ENCODE data around the gene KAT5. TPM values are rescaled to one million over a fixed set of nuclear protein-coding genes. Genes with fewer than 3 reads are reported as not detected.

Gene KAT5
- total and polyA plus RNA-seq, 12 donors: 52.0 to 199 (median 66.8) TPM

DNA sequence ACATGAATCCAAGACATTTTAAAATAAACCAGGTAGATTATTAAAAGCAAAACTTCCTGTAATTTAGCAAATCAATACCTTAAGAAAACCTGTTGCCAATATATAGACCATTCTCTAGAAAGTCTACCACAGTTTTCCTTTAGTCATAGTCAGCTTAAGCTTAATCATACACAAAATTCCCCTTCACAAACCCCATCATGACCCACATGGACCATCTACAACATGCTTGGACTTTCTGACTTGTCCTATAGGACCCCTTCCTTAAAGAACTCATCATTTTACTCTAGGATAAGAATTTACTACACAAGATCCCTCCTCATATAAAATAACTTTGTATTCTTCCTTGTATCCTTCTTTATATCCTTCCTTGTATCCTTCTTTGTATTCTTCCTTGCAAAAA lies 24.8 kb downstream of the KAT5 start:
- intact Hi-C loops (cut with DNase I): no loop called here
- Histone ChIP-seq H3K27ac (no peak overlapping the region), H3K4me1 (replicated peaks in 1 of 2) (no peaks in the 10 kb centered on the region)

GRCh38 chr11:65739022-65739421 lies 27.0 kb downstream of the KAT5 start:
- intact Hi-C loops (cut with DNase I): no loop called here
- no peak for DNase-seq
- no peak overlapping the region for H3K4me3 ChIP-seq
- 78 to 89% (median 83%) methylated on average over 2 of the region's 2 CpGs for WGBS, 4 donors
- no peaks in the 10 kb centered on the region for H3K4me1 ChIP-seq (replicated peaks in 1 of 2)
- H3K36me3 ChIP-seq (replicated peaks in 1 of 2): no peaks in the 10 kb centered on the region
- TF ChIP-seq POLR2A (IDR thresholded peaks at IDR 0.05) (no peak), CTCF (IDR thresholded peaks at IDR 0.05) (no peak)
- H3K9me3 ChIP-seq (replicated peaks in 1 of 3): no peaks in the 10 kb centered on the region
- H3K27me3 ChIP-seq: no peaks in the 10 kb centered on the region
- no peak overlapping the region for H3K27ac ChIP-seq

More for the DNA sequence above, 24.8 kb downstream of the KAT5 start:
- H3K4me3 ChIP-seq: no peak overlapping the region
- no peak for TF ChIP-seq POLR2A (IDR thresholded peaks at IDR 0.05)
- no peak for TF ChIP-seq CTCF (IDR thresholded peaks at IDR 0.05)
- H3K36me3 ChIP-seq (replicated peaks in 1 of 2): no peaks in the 10 kb centered on the region
- H3K9me3 ChIP-seq (replicated peaks in 1 of 3): peaks cover 0 to 5% (median 0%) of the 10 kb centered on the region in 3 donors
- no peak for DNase-seq
- H3K27me3 ChIP-seq: no peaks in the 10 kb centered on the region

DNA sequence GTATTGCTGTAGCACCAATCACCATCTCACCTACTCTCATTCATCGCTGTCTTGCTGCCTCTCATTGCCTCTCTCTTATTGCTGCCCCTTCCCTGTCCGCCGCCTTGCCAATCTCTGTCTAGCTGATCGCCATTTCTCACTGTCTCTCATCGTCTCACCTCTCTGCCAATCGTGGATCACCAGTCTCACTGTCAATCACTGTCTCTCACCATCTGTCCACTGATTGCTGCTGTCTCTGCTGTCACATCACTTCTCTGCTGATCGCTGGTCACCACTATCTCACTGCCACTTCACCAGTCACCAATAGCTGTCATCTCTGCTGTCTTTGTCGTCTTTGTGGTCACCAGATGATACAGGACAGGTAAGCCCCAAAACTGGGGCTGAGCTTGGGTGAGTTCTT lies 29.1 kb downstream of the KAT5 start:
- Histone ChIP-seq H3K9me3 (replicated peaks in 1 of 3) (no peaks in the 10 kb centered on the region), H3K27me3 (no peaks in the 10 kb centered on the region), H3K4me1 (replicated peaks in 1 of 2) (no peaks in the 10 kb centered on the region), H3K36me3 (replicated peaks in 1 of 2) (no peaks in the 10 kb centered on the region), H3K27ac (no peak overlapping the region), H3K4me3 (no peak overlapping the region)
- no peak for DNase-seq
- 63 to 83% (median 78%) methylated on average over 8 of the region's 8 CpGs for WGBS, 4 donors
- intact Hi-C loops (cut with DNase I): no loop called here
- TF ChIP-seq CTCF (IDR thresholded peaks at IDR 0.05) (no peak), POLR2A (IDR thresholded peaks at IDR 0.05) (no peak)

DNA sequence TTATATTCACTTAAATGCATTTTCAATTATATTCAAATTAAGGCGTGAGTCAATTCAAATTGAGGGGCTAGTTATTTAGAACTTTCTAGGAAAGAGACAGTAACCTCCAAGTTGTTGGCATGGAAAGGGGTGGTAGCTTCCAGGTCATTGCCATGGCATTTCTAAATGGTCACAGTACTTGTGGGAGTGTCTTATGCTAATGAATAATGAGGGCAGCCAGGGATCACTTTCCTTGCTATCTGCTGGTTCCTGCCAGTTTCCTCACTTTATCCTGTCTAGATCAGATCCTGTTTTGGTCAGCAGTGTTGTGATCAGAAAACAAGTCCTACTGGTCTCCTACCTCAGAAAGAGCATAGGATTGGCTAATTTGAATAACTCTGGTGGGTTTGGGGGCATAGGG lies 30.3 kb downstream of the KAT5 start:
- H3K27me3 ChIP-seq: no peaks in the 10 kb centered on the region
- H3K27ac ChIP-seq: no peak overlapping the region
- DNase-seq: no peak
- 73 to 84% (median 77%) methylated on average over 1 of the region's 1 CpG for WGBS, 4 donors
- H3K36me3 ChIP-seq (replicated peaks in 1 of 2): no peaks in the 10 kb centered on the region
- no peak for TF ChIP-seq POLR2A (IDR thresholded peaks at IDR 0.05)
- no peak for TF ChIP-seq CTCF (IDR thresholded peaks at IDR 0.05)
- intact Hi-C loops (cut with DNase I): no loop called here
- no peaks in the 10 kb centered on the region for H3K9me3 ChIP-seq (replicated peaks in 1 of 3)
- H3K4me1 ChIP-seq (replicated peaks in 1 of 2): no peaks in the 10 kb centered on the region
- H3K4me3 ChIP-seq: no peak overlapping the region

Measured in adrenal gland (tissue), 12 donors.